NCI-H146 treated with DMSO at 0.1 percent for 48 hours (cell line): ENCODE measurements around the gene ATP8B1.
"Not testable (repeated sequence)": the region's sequence is repeated elsewhere in the genome, so short reads cannot be mapped to it uniquely, and the experiment has no call there.

ENCODE experiments used
- DNase-seq: peaks from one replicate; lab custom pipeline; 2025; ENCODE audit not compliant: unreplicated experiment; lab: John Stamatoyannopoulos, UW

The ATP8B1 gene

DNA sequence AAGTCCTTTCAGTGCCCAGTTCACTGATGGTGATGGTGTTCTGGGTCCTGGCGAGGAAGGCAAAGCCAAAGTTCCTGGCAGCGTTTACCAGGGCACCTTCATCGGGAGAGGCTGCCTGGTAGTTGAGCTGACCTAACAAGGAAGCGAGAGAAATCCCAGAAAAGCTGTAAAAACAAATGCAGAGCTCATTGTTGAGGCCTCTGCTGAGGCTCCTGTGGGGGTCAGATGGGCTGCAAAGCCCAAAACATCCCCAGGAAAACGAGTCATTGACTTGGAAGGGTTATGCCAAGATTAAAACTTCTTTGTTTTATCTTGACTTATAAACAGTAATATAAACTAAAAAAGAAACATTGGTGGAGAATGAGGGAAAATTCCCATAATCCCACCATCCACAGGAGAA lies 128.2 kb downstream of the ATP8B1 start:
- no peak for DNase-seq

DNA sequence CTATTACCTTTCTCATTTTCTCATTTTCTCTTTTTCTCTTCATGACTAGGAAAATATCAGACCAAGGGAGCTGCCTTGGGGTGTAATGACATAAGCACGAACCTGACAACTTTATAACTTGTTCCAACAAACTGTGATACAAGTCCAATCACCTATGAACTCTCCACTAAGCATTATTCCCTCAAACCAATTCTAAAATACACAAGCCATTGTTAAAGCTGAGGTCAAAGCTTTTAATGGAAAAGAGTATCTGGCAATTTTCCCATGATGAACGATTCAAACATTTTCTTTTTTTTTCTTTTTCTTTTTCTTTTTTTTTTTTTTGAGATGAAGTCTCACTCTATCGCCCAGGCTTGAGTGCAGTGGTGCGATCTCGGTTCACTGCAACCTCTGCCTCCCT lies 133.1 kb downstream of the ATP8B1 start:
- no peak for DNase-seq

- DNase-seq, result no peak
Observed at GRCh38 chr18:57668021-57668420, 135.1 kb downstream of the ATP8B1 start.

- DNase-seq, result no peak
Observed at GRCh38 chr18:57666818-57667497, 136.2 kb downstream of the ATP8B1 start.

DNA sequence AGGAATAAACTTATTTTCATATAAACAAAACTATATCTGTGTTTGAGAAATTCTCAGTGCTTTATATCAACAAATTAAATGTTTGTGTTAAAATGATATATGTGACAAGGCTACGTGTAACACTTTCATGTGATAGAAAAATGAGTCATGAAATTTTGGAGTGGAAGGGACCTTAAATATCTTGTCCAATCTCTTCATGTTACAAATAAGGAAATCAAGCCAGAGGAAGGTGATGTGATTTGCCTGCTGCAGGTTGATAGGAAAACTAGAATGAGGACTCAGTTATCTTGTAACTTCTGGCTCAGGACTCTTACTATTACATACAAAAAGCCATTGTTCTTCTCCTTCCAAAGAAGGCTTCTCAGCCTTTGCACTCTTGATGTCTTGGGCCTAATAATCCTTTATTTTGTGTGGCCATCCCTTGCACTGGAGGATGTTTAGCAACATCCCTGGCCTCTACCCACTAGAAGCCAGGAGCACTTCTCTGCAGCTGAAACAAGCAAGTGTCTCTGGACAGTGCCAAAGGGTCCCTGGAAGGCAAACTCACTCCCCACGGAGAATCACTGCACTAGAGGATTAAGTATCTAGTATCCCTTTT lies 138.4 kb downstream of the ATP8B1 start:
- DNase-seq, result no peak

DNA sequence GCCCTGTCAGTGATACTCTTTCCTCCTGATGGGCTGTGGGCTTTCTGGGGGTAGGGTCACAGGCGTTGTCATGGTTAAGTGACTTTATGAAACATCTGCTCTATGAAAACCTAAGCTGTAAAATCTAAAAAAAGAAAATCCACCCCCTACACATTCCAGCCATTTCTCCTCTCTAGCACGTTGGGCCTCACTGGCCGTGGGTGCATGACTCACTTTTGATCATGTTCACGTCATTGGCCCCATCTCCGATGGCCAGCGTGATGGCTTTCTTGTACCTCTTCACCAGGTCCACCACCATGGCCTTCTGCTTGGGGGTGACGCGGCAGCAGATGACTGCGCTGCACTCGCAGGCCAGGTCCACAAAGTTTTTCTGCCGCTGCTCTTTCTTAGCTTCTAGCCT lies 142.2 kb downstream of the ATP8B1 start:
- no peak for DNase-seq

GRCh38 chr18:57659460-57660102 lies 143.5 kb downstream of the ATP8B1 start:
- no peak for DNase-seq

DNA sequence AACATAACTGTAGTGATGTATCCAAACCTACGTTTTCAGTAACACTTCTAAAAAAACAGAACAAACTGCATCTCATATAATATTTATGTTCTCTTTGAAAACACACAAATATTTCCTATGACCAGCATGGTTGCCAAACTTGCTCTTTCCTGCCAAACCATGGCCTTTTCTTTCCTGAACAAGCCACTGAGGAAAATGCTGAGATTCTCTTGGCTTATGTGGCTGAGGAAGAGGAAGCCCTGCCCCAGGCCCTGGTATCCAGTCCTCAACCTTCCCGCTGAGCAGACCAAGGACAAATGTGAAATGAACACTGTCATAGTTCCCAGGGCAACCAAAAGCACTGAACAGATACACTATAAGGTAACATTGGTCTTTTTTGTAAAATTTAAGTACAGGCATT lies 145.6 kb downstream of the ATP8B1 start:
- DNase-seq, result no peak

GRCh38 chr18:57655740-57656139 lies 147.4 kb downstream of the ATP8B1 start:
- DNase-seq, result no peak

- DNase-seq, result no peak
Observed at GRCh38 chr18:57651914-57652313, 151.2 kb downstream of the ATP8B1 start.

GRCh38 chr18:57649556-57650500 lies 153.3 kb downstream of the ATP8B1 start:
- DNase-seq, result no peak

DNA sequence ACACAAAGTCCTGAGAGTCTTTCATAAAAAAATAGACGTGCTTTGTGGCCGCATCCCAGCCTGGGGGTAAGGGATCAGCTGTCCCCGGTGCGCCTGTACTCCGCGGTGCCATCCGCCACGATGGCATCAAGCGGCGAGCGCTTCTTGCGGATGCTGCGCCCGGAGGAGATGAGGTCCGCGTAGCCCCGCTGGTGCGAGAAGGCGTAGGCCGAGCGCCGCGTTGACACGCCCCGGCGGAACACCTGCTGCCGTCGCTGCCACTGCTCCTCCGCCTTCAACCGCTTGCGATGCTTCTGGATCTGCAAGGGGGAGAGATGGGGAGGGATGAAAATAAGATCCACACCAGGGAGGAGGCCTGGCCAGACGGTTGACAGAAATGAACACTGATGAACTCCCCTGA lies 154.7 kb downstream of the ATP8B1 start:
- no peak for DNase-seq

- DNase-seq, result no peak
Observed at GRCh38 chr18:57644540-57644939, 158.6 kb downstream of the ATP8B1 start.

DNA sequence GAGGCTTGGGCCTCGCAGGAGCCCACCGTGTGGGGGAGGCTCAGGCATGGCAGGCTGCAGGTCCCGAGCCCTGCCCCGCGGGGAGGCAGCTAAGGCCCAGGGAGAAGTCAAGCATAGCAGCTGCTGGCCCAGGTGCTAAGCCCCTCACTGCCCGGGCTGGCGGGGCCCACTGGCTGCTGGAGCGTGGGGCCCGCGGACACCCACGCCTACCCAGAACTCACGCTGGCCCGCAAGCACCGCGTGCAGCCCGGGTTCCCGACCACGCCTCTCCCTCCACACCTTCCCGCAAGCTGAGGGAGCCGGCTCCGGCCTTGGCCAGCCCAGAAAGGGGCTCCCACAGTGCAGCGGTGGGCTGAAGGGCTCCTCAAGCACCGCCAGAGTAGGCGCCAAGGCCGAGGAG lies 159.4 kb downstream of the ATP8B1 start:
- DNase-seq, result not testable (repeated sequence)

- DNase-seq, result not testable (repeated sequence)
Observed at GRCh38 chr18:57642462-57642861, 160.7 kb downstream of the ATP8B1 start.

GRCh38 chr18:57640749-57641148 lies 162.4 kb downstream of the ATP8B1 start:
- DNase-seq, result no peak

DNA sequence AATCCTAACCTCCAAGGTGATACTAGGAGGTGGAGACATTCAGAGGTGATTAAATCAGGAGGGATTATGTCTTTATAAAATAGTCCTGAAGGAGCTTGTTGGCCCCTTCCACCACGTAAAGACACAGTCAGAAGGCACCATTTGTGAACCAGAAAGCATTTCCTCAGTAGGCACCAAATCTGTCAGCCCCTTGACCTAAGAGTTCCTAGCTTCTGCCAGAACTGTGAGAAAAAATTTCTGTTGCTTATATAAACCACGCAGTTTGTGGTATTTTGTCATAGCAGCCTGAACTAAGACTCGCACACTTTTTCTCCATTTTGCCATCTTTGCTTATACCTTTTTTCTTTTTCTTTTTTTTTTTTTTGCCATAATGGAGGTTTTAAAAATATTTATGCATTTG lies 162.9 kb downstream of the ATP8B1 start:
- DNase-seq, result no peak

GRCh38 chr18:57635003-57635822 lies 167.9 kb downstream of the ATP8B1 start:
- no peak for DNase-seq

- DNase-seq, result no peak
Observed at GRCh38 chr18:57631697-57632096, 171.4 kb downstream of the ATP8B1 start.

DNA sequence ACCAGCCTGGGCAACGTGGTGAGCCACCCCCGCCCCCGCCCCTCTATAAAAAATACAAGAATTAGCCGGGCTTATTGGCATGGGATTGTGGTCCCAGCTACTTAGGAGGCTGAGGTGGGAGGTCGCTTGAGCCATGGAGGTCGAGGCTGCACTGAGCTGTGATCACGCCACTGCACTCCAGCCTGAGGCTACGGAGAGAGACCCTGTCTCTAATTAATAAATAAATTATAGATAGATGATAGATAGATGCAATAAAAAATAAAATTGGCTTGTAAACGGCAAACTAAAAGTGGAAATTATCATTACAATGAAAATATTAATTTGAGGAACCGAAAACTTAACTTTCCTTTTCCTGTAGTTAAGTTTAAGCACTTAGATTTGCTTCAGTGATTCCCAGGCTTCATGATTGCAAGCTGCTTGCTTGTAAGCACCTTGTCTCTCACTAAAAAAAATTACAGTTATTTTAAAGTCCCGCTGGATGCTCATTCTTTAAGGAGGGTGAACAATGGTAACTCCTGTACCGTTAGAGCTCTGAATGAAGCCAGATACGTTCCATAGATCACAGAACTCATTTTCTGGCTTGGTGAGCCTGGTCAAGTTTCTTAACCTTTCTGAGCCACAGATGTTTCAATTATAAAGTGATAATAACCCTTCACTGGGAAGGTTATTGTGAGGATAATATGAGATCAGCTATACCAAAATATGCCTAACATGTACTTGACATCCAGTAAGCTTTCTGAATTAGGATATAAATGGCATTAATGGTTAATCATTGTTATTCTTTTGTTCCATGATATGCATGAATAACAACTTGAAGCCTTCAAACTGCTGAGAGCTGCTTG lies 172.1 kb downstream of the ATP8B1 start:
- DNase-seq, result no peak
